ENCODE measurements around the gene OSGIN1. TPM values are rescaled to one million over a fixed set of nuclear protein-coding genes. Genes with fewer than 3 reads are reported as not detected.

The OSGIN1 gene
- polyA plus RNA-seq, 3 donors = 1.8 to 4.0 (median 2.0) TPM

DNA sequence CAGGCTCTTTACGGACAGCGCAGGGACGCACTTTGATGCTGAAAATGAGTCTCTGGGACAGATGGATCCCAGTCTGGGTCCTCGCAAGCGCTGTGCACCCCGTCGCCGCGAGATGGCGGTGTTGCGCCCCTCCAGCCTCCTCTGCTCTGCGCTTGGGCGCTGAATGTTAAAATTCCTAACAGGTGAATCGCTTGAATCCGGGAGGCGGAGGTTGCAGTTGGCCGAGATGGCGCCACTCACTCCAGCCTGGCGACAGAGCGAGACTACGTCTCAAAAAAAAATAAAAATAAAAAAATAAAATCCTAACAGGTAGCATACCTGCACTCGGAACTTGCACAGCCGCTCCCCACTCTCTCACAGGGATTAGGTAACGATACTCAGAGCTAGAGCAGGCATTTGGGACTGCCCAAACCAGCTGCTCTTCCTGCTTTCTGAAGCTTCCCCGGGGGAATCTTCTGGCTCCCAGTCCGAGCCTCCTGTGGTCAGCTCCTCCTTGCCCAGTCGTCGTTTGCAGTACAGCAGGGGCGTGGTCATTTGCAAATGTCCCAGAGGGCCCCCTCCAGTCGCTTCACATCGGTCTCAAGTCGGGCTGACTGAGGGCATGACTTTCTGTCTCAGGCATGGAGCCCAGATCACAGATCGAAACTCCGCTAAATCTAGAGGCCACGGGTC lies 26.2 kb upstream of the OSGIN1 start:
- Mint-ChIP-seq H3K4me3 (no peak overlapping the region), H3K4me1 (no peaks in the 10 kb centered on the region), H3K27ac (no peak overlapping the region), H3K9me3 (no peaks in the 10 kb centered on the region), H3K27me3 (ENCODE audit: low read depth in 3 of 3) (no peaks in the 10 kb centered on the region), H3K36me3 (peaks cover 15 to 27% of the 10 kb centered on the region in 2 donors)
- H4K20me1 ChIP-seq (ENCODE audit: insufficient read depth, low read length) = no peaks in the 10 kb centered on the region
- TF ChIP-seq, protein P1, sequence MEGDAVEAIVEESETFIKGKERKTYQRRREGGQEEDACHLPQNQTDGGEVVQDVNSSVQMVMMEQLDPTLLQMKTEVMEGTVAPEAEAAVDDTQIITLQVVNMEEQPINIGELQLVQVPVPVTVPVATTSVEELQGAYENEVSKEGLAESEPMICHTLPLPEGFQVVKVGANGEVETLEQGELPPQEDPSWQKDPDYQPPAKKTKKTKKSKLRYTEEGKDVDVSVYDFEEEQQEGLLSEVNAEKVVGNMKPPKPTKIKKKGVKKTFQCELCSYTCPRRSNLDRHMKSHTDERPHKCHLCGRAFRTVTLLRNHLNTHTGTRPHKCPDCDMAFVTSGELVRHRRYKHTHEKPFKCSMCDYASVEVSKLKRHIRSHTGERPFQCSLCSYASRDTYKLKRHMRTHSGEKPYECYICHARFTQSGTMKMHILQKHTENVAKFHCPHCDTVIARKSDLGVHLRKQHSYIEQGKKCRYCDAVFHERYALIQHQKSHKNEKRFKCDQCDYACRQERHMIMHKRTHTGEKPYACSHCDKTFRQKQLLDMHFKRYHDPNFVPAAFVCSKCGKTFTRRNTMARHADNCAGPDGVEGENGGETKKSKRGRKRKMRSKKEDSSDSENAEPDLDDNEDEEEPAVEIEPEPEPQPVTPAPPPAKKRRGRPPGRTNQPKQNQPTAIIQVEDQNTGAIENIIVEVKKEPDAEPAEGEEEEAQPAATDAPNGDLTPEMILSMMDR (IDR thresholded peaks at IDR 0.05) = peak; percentile 99
- DNase-seq = peak; percentile 25 to 46 (median 42)
- 44% methylated on average over 29 of the region's 35 CpGs for WGBS (ENCODE audit: insufficient coverage)
- H3K4me3 ChIP-seq (replicated peaks in 1 of 3; ENCODE audit: low read depth in 2 of 3, low read length in 3 of 3) = no peak overlapping the region
- intact Hi-C loops (cut with micrococcal nuclease) = no loop called here
- no peaks in the 10 kb centered on the region for H3K4me1 ChIP-seq (ENCODE audit: control insufficient read depth in 1 of 2, insufficient read depth in 2 of 2, low read length in 2 of 2)
- no peak overlapping the region for H3K27ac ChIP-seq (ENCODE audit: low read depth in 1 of 2, low read length in 2 of 2)
- no peak overlapping the region for H2AFZ ChIP-seq (ENCODE audit: insufficient read depth, low read depth, low read length, poor library complexity, severe bottlenecking)
- H3K36me3 ChIP-seq (replicated peaks in 1 of 2; ENCODE audit: control insufficient read depth in 1 of 2, insufficient read depth in 2 of 2, low read length in 2 of 2) = peaks cover 4 to 24% of the 10 kb centered on the region in 2 donors
- H3K9ac ChIP-seq (ENCODE audit: insufficient read depth, low read length, poor library complexity, severe bottlenecking) = no peak overlapping the region
- H3K79me2 ChIP-seq (ENCODE audit: insufficient read depth, low read length) = no peaks in the 10 kb centered on the region
- no peaks in the 10 kb centered on the region for H3K9me3 ChIP-seq (replicated peaks in 1 of 2; ENCODE audit: control insufficient read depth in 1 of 2, insufficient read depth in 1 of 2, low read length in 2 of 2)
- no peaks in the 10 kb centered on the region for H3K27me3 ChIP-seq (ENCODE audit: control insufficient read depth in 2 of 2, insufficient read depth in 2 of 2, low read length in 2 of 2)
- H3K4me2 ChIP-seq (replicated peaks; ENCODE audit: extremely low read depth, low read length, poor library complexity, severe bottlenecking) = no peak overlapping the region

DNA sequence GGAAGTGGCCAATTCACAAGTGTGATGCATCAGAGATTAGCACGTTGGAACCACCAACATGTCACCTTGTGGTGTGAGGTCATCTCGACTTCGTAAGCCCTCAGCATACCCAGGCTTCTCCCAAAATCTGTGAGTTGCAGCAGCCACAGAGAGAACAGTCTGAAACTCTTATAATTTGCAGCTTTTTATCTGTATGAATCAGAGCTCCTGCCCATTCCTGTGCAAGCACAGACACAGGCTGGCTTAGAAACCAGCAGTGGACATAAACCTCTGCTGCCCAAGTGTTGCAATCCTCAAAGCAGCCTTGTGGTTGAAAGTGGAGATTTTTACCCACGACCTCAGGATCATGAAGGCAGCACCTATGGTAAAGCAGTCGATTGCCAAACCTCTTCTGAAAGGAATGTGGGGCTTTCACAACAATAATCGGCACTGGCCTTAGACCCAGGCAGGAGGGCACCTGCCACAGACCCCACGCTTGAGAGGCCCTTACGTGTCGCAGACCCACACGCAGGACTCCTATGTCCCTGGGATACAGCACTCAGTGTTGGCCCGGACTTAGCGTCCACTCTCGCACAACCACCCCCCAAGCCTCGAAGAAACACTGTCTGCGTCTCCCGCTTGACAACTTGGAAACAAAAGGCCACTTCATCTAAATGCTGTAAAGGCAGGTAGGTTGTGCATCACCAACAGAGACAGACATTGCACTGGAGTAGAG lies 24.5 kb upstream of the OSGIN1 start:
- intact Hi-C loops (cut with micrococcal nuclease) = no loop called here
- 79% methylated on average over 12 of the region's 16 CpGs for WGBS (ENCODE audit: insufficient coverage)
- no peak overlapping the region for H3K4me3 ChIP-seq (replicated peaks in 1 of 3; ENCODE audit: low read depth in 2 of 3, low read length in 3 of 3)
- H3K4me1 Mint-ChIP-seq = no peaks in the 10 kb centered on the region
- H3K36me3 Mint-ChIP-seq = peaks cover 13 to 22% of the 10 kb centered on the region in 2 donors
- no peak for DNase-seq
- no peaks in the 10 kb centered on the region for H3K9me3 ChIP-seq (replicated peaks in 1 of 2; ENCODE audit: control insufficient read depth in 1 of 2, insufficient read depth in 1 of 2, low read length in 2 of 2)
- H3K27me3 ChIP-seq (ENCODE audit: control insufficient read depth in 2 of 2, insufficient read depth in 2 of 2, low read length in 2 of 2) = no peaks in the 10 kb centered on the region
- no peak overlapping the region for H3K4me3 Mint-ChIP-seq
- peak overlapping the region in 1 of 7 donors; percentile 11 for H3K27ac Mint-ChIP-seq
- no peaks in the 10 kb centered on the region for H4K20me1 ChIP-seq (ENCODE audit: insufficient read depth, low read length)
- H3K4me1 ChIP-seq (ENCODE audit: control insufficient read depth in 1 of 2, insufficient read depth in 2 of 2, low read length in 2 of 2) = no peaks in the 10 kb centered on the region
- no peaks in the 10 kb centered on the region for H3K27me3 Mint-ChIP-seq (ENCODE audit: low read depth in 3 of 3)
- H3K36me3 ChIP-seq (replicated peaks in 1 of 2; ENCODE audit: control insufficient read depth in 1 of 2, insufficient read depth in 2 of 2, low read length in 2 of 2) = peaks cover 2 to 11% of the 10 kb centered on the region in 2 donors
- H2AFZ ChIP-seq (ENCODE audit: insufficient read depth, low read depth, low read length, poor library complexity, severe bottlenecking) = no peak overlapping the region
- H3K27ac ChIP-seq (ENCODE audit: low read depth in 1 of 2, low read length in 2 of 2) = no peak overlapping the region
- H3K4me2 ChIP-seq (replicated peaks; ENCODE audit: extremely low read depth, low read length, poor library complexity, severe bottlenecking) = no peak overlapping the region
- H3K9ac ChIP-seq (ENCODE audit: insufficient read depth, low read length, poor library complexity, severe bottlenecking) = no peak overlapping the region
- no peaks in the 10 kb centered on the region for H3K79me2 ChIP-seq (ENCODE audit: insufficient read depth, low read length)
- TF ChIP-seq, protein P1 (IDR thresholded peaks at IDR 0.05) = no peak
- H3K9me3 Mint-ChIP-seq = no peaks in the 10 kb centered on the region

Measured in CD14-positive monocyte (primary cell).